Sigmoid colon (tissue), 4 donors: ENCODE measurements around the gene SLC19A1.

ENCODE experiments used
- EP300 ChIP-seq, 4 donors: sonication (generic); formaldehyde crosslinking; IDR thresholded peaks; one replicate each; pipeline ENCODE4 v1.6.1; 2017; ENCODE audit warnings: antibody characterized with exemption in 4 of 4
- POLR2A ChIP-seq, 2 donors: fragments of 450-650 bp; IDR thresholded peaks; one replicate each; pipeline ENCODE4 v1.6.1; 2016; ENCODE audit warnings: antibody characterized with exemption in 2 of 2, mild to moderate bottlenecking in 2 of 2, moderate library complexity in 2 of 2
- POLR2AphosphoS5 ChIP-seq, 4 donors: sonication (generic); formaldehyde crosslinking; IDR thresholded peaks; one replicate each; pipeline ENCODE4 v1.6.1; 2017; ENCODE audit warnings: antibody characterized with exemption in 4 of 4
- TF ChIP-seq, protein P1 (sequence below), 4 experiments: fragments of 450-650 bp in 3 of 4; fragments of 200-600 bp in 1 of 4; IDR thresholded peaks; one replicate each; pipeline ENCODE4 v1.5.1; 2016 to 2019; ENCODE audit warnings: antibody characterized with exemption in 4 of 4, mild to moderate bottlenecking in 3 of 4, moderate library complexity in 2 of 4

DNA sequence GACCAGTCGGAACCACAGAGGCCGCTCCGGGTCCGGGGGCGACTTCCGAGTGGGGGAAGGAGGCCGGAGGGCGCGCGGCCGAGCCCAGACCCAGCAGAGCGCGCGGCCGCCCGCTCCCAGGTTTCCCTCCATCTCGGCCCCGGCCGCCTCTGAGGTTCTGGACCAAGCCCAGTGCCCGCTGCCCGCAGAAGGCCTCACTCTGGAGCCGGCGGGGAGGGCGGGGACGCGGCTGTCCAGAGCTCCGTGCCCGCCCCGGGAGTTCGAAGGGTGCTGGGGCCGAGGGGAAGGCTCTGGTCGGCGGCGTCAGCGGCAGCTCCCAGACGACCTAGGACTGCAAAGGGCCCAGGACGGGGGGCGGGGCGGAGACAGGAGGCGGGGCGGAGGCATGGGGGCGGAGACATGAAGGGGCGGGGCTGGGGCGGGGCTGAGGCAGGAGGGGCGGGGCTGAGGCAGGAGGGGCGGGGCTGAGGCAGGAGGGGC, 48.0 kb upstream of the SLC19A1 start:
- TF ChIP-seq POLR2A (IDR thresholded peaks at IDR 0.05) (no peak), EP300 (IDR thresholded peaks at IDR 0.05) (no peak), POLR2AphosphoS5 (IDR thresholded peaks at IDR 0.05) (peak in 3 of 4 donors; percentile 45 to 72 (median 45))
- TF ChIP-seq, protein P1, sequence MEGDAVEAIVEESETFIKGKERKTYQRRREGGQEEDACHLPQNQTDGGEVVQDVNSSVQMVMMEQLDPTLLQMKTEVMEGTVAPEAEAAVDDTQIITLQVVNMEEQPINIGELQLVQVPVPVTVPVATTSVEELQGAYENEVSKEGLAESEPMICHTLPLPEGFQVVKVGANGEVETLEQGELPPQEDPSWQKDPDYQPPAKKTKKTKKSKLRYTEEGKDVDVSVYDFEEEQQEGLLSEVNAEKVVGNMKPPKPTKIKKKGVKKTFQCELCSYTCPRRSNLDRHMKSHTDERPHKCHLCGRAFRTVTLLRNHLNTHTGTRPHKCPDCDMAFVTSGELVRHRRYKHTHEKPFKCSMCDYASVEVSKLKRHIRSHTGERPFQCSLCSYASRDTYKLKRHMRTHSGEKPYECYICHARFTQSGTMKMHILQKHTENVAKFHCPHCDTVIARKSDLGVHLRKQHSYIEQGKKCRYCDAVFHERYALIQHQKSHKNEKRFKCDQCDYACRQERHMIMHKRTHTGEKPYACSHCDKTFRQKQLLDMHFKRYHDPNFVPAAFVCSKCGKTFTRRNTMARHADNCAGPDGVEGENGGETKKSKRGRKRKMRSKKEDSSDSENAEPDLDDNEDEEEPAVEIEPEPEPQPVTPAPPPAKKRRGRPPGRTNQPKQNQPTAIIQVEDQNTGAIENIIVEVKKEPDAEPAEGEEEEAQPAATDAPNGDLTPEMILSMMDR (IDR thresholded peaks at IDR 0.05): no peak
